Liver (tissue), 3 donors: ENCODE measurements around the gene BCL3.

ENCODE experiments used
- JUND ChIP-seq, 2 donors: IDR thresholded peaks; 2 replicates each; pipeline ENCODE4 v1.6.1; 2016; ENCODE audit warnings: antibody characterized with exemption in 2 of 2
- RAD21 ChIP-seq, 2 donors: IDR thresholded peaks; 2 replicates each; pipeline ENCODE4 v1.6.1; 2016; ENCODE audit warnings: antibody characterized with exemption in 2 of 2, mild to moderate bottlenecking in 2 of 2
- TAF1 ChIP-seq: conservative IDR thresholded peaks from 2 replicates; pipeline ENCODE4 v1.6.1; 2016; ENCODE audit warnings: antibody characterized with exemption, mild to moderate bottlenecking
- ZBTB33 ChIP-seq: IDR thresholded peaks from 2 replicates; pipeline ENCODE4 v1.6.1; 2016; ENCODE audit warnings: antibody characterized with exemption
- TF ChIP-seq, protein P1 (sequence below): fragments of 150-350 bp; IDR thresholded peaks from 2 replicates; pipeline ENCODE4 v1.5.1; 2017; ENCODE audit warnings: improper control_type of control experiment, low read depth, low read length; ENCODE audit not compliant: missing input control
- TF ChIP-seq, protein P2 (sequence below): IDR thresholded peaks from 2 replicates; pipeline ENCODE4 v1.6.1; 2016; ENCODE audit warnings: antibody characterized with exemption
- donor health status: healthy.
- donor health status: healthy.

- TF ChIP-seq, protein P1, sequence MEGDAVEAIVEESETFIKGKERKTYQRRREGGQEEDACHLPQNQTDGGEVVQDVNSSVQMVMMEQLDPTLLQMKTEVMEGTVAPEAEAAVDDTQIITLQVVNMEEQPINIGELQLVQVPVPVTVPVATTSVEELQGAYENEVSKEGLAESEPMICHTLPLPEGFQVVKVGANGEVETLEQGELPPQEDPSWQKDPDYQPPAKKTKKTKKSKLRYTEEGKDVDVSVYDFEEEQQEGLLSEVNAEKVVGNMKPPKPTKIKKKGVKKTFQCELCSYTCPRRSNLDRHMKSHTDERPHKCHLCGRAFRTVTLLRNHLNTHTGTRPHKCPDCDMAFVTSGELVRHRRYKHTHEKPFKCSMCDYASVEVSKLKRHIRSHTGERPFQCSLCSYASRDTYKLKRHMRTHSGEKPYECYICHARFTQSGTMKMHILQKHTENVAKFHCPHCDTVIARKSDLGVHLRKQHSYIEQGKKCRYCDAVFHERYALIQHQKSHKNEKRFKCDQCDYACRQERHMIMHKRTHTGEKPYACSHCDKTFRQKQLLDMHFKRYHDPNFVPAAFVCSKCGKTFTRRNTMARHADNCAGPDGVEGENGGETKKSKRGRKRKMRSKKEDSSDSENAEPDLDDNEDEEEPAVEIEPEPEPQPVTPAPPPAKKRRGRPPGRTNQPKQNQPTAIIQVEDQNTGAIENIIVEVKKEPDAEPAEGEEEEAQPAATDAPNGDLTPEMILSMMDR, result no peak
- peak; percentile 82 to 94 for TF ChIP-seq JUND (IDR thresholded peaks at IDR 0.05)
- TF ChIP-seq, protein P2, sequence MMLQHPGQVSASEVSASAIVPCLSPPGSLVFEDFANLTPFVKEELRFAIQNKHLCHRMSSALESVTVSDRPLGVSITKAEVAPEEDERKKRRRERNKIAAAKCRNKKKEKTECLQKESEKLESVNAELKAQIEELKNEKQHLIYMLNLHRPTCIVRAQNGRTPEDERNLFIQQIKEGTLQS, result peak; percentile 89
- no peak for TF ChIP-seq ZBTB33
- TF ChIP-seq RAD21 (IDR thresholded peaks at IDR 0.05), result peak; percentile 23 to 36
- TF ChIP-seq TAF1, result peak; percentile 73
These were observed 9.6 kb upstream of the BCL3 start for GRCh38 chr19:44738603-44739558.
